GM18511 (cell line): ENCODE measurements around the gene RHOJ.
"Not testable (repeated sequence)": the region's sequence is repeated elsewhere in the genome, so short reads cannot be mapped to it uniquely, and the experiment has no call there.

Experiments
- ATAC-seq: cut with Tn5 transposase; IDR thresholded peaks from one replicate; pipeline ENCODE4 v1.9.1; 2021; ENCODE audit warnings: mild to moderate bottlenecking, moderate library complexity; ENCODE audit not compliant: unreplicated experiment

Gene RHOJ

GRCh38 chr14:63296060-63296563 lies 91.9 kb downstream of the RHOJ start:
- ATAC-seq = no peak

GRCh38 chr14:63297372-63298063 lies 93.3 kb downstream of the RHOJ start:
- no peak for ATAC-seq

GRCh38 chr14:63299351-63300110 lies 95.3 kb downstream of the RHOJ start:
- no peak for ATAC-seq

- no peak for ATAC-seq
Measured at GRCh38 chr14:63300854-63301253, 96.6 kb downstream of the RHOJ start.

- ATAC-seq = no peak
Measured at GRCh38 chr14:63301891-63302534, 97.8 kb downstream of the RHOJ start.

GRCh38 chr14:63304429-63304828 lies 100.2 kb downstream of the RHOJ start:
- ATAC-seq = not testable (repeated sequence)

- ATAC-seq = peak; percentile 58
Measured at GRCh38 chr14:63308723-63309317, 104.6 kb downstream of the RHOJ start.

- ATAC-seq = no peak
Measured at GRCh38 chr14:63318835-63319234, 114.6 kb downstream of the RHOJ start, which contains the start of gene GPHB5. Gene GPHB5, minus strand, starts transcription at chr14:63318935. Its CDS starts 1,086 bp downstream, at chr14:63317849.

- no peak for ATAC-seq
Measured at GRCh38 chr14:63322472-63322871, 118.2 kb downstream of the RHOJ start.

- no peak for ATAC-seq
Measured at GRCh38 chr14:63322897-63323573, 118.8 kb downstream of the RHOJ start.

- ATAC-seq = no peak
Measured at GRCh38 chr14:63326840-63327239, 122.6 kb downstream of the RHOJ start.

- ATAC-seq = no peak
Measured at GRCh38 chr14:63328787-63329737, 124.8 kb downstream of the RHOJ start.

- no peak for ATAC-seq
Measured at GRCh38 chr14:63342371-63342770, 138.1 kb downstream of the RHOJ start.
